Uterus (tissue), 2 donors: ENCODE results near the gene SUPT20H.

Experiments used
- POLR2A ChIP-seq, 2 donors: fragments of 450-650 bp; IDR thresholded peaks; one replicate each; pipeline ENCODE4 v1.6.1; 2016; ENCODE audit warnings: antibody characterized with exemption in 2 of 2, mild to moderate bottlenecking in 1 of 2, moderate library complexity in 1 of 2
- TF ChIP-seq, protein P1 (sequence below), 4 experiments: fragments of 200-600 bp in 2 of 4; fragments of 450-650 bp in 2 of 4; sonication (generic) in 2 of 4; IDR thresholded peaks; one replicate each; pipeline ENCODE4 v1.5.1; 2016 to 2019; ENCODE audit warnings: antibody characterized with exemption in 4 of 4, mild to moderate bottlenecking in 2 of 4, moderate library complexity in 1 of 4

DNA sequence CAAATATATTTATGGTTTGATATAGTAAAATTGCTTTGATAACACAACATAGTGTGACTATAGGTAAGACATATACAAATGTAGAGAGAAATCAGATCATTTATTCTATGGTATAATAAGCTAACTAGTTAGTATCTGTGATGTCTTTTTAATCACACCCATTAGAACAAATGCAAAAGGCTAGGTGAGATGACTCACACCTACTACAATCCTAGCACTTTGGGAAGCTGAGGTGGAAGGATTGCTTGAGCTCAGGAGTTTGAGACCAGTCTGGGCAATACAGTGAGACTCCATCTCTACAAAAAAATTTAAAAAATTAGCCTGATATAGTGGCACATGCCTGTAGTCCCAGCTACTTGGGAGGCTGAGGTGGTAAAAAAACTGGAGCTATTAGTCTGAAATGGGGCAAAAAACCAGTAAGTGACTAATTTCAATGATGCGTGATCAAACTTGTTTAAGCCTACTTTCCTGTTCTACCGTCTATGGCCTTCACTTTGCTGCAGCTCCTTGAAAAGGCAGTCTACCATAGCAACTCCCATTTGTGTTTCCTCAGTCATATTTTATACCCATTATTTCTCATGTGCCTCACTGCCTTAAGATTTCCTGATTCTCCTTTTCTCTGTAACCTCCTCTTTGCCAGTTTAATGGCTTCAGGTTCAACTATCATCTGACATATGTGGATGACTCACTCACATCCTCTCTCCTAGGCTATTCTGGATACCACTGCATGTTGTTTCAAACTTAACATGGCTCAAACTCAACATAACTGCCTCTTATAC is 72.8 kb downstream of the SUPT20H start:
- no peak for TF ChIP-seq POLR2A (IDR thresholded peaks at IDR 0.05)
- TF ChIP-seq, protein P1, sequence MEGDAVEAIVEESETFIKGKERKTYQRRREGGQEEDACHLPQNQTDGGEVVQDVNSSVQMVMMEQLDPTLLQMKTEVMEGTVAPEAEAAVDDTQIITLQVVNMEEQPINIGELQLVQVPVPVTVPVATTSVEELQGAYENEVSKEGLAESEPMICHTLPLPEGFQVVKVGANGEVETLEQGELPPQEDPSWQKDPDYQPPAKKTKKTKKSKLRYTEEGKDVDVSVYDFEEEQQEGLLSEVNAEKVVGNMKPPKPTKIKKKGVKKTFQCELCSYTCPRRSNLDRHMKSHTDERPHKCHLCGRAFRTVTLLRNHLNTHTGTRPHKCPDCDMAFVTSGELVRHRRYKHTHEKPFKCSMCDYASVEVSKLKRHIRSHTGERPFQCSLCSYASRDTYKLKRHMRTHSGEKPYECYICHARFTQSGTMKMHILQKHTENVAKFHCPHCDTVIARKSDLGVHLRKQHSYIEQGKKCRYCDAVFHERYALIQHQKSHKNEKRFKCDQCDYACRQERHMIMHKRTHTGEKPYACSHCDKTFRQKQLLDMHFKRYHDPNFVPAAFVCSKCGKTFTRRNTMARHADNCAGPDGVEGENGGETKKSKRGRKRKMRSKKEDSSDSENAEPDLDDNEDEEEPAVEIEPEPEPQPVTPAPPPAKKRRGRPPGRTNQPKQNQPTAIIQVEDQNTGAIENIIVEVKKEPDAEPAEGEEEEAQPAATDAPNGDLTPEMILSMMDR (IDR thresholded peaks at IDR 0.05) = no peak
